H9 (cell line): ENCODE measurements around the gene CFH. TPM values are rescaled to one million over a fixed set of nuclear protein-coding genes. Genes with fewer than 3 reads are reported as not detected.

ENCODE experiments used
- DNase-seq: peaks from one replicate; pipeline ENCODE4 v3.0.0-alpha.2; 2017
- H2AFZ ChIP-seq: one replicate; pipeline ENCODE4 v1.6.1; 2013; ENCODE audit warnings: mild to moderate bottlenecking, low read length, control low read depth, moderate library complexity
- H2AK5ac ChIP-seq: 2 replicates; pipeline ENCODE4 v1.6.1; 2013; ENCODE audit warnings: low read length, control low read depth, mixed read lengths; ENCODE audit not compliant: insufficient read length
- H2BK120ac ChIP-seq: one replicate; pipeline ENCODE4 v1.6.1; 2013; ENCODE audit warnings: low read depth, mild to moderate bottlenecking, low read length, control low read depth, inconsistent platforms; ENCODE audit not compliant: poor library complexity, severe bottlenecking
- H2BK12ac ChIP-seq: 2 replicates; pipeline ENCODE4 v1.6.1; 2013; ENCODE audit warnings: low read length, control low read depth, mixed read lengths, low read depth; ENCODE audit not compliant: insufficient read length
- H2BK15ac ChIP-seq: 2 replicates; pipeline ENCODE4 v1.6.1; 2013; ENCODE audit warnings: low read depth, low read length, control low read depth
- H2BK20ac ChIP-seq: one replicate; pipeline ENCODE4 v1.6.1; 2013; ENCODE audit warnings: low read depth, mild to moderate bottlenecking, low read length, control low read depth, inconsistent platforms; ENCODE audit not compliant: poor library complexity, severe bottlenecking
- H2BK5ac ChIP-seq: 2 replicates; pipeline ENCODE4 v1.6.1; 2013; ENCODE audit warnings: low read length, control low read depth, mixed read lengths; ENCODE audit not compliant: insufficient read length
- H3K14ac ChIP-seq: 2 replicates; pipeline ENCODE4 v1.6.1; 2013; ENCODE audit warnings: low read length, control low read depth; ENCODE audit not compliant: insufficient read depth
- H3K18ac ChIP-seq: 2 replicates; pipeline ENCODE4 v1.6.1; 2013; ENCODE audit warnings: low read depth, mild to moderate bottlenecking, mixed read lengths, low read length, control low read depth; ENCODE audit not compliant: insufficient read length
- H3K23ac ChIP-seq: 2 replicates; pipeline ENCODE4 v1.6.1; 2013; ENCODE audit warnings: low read length, control low read depth, mixed read lengths, low read depth; ENCODE audit not compliant: insufficient read length
- H3K23me2 ChIP-seq: 2 replicates; pipeline ENCODE4 v1.6.1; 2013; ENCODE audit warnings: low read depth, mild to moderate bottlenecking, mixed read lengths, low read length, control low read depth; ENCODE audit not compliant: insufficient read length, poor library complexity, severe bottlenecking
- H3K27ac ChIP-seq: 2 replicates; pipeline ENCODE4 v1.5.1; 2013; ENCODE audit warnings: low read length, control low read depth, mixed read lengths, low read depth; ENCODE audit not compliant: insufficient read length
- H3K27me3 ChIP-seq: 2 replicates; pipeline ENCODE4 v1.6.1; 2013; ENCODE audit warnings: low read length, control low read depth, inconsistent platforms; ENCODE audit not compliant: insufficient read depth
- H3K4ac ChIP-seq: 2 replicates; pipeline ENCODE4 v1.6.1; 2013; ENCODE audit warnings: low read depth, mild to moderate bottlenecking, control low read depth, inconsistent platforms, low read length, moderate library complexity
- H3K4me1 ChIP-seq: 2 replicates; pipeline ENCODE4 v1.6.1; 2013; ENCODE audit warnings: low read length, control low read depth, inconsistent platforms; ENCODE audit not compliant: insufficient read depth
- H3K4me2 ChIP-seq: 2 replicates; pipeline ENCODE4 v1.6.1; 2013; ENCODE audit warnings: low read length, control low read depth, mixed read lengths; ENCODE audit not compliant: insufficient read length, insufficient read depth
- H3K56ac ChIP-seq: 2 replicates; pipeline ENCODE4 v1.6.1; 2013; ENCODE audit warnings: low read depth, mild to moderate bottlenecking, mixed read lengths, low read length, control low read depth; ENCODE audit not compliant: insufficient read length
- H3K79me1 ChIP-seq: 2 replicates; pipeline ENCODE4 v1.6.1; 2013; ENCODE audit warnings: low read depth, mild to moderate bottlenecking, moderate library complexity, low read length, control low read depth, inconsistent platforms; ENCODE audit not compliant: insufficient read depth, poor library complexity, severe bottlenecking
- H3K79me2 ChIP-seq: 2 replicates; pipeline ENCODE4 v1.6.1; 2013; ENCODE audit warnings: low read length, control low read depth, inconsistent platforms; ENCODE audit not compliant: insufficient read depth
- H3K9ac ChIP-seq: 2 replicates; pipeline ENCODE4 v1.6.1; 2013; ENCODE audit warnings: low read length, control low read depth, mixed read lengths; ENCODE audit not compliant: insufficient read length; ENCODE audit errors: extremely low read depth
- H3K9me3 ChIP-seq: one replicate; pipeline ENCODE4 v1.6.1; 2013; ENCODE audit warnings: low read depth, low read length, inconsistent platforms; ENCODE audit not compliant: control insufficient read depth
- H3T11ph ChIP-seq: one replicate; pipeline ENCODE4 v1.6.1; 2013; ENCODE audit warnings: mild to moderate bottlenecking, low read length, control low read depth, inconsistent platforms
- H4K20me1 ChIP-seq: one replicate; pipeline ENCODE4 v1.6.1; 2013; ENCODE audit not compliant: control insufficient read depth, insufficient read length, insufficient read depth
- H4K5ac ChIP-seq: 2 replicates; pipeline ENCODE4 v1.6.1; 2013; ENCODE audit warnings: low read depth, mild to moderate bottlenecking, mixed read lengths, low read length, control low read depth; ENCODE audit not compliant: insufficient read length
- H4K8ac ChIP-seq: replicated peaks from 2 replicates; pipeline ENCODE4 v1.6.1; 2013; ENCODE audit warnings: low read length, control low read depth, mixed read lengths, low read depth; ENCODE audit not compliant: insufficient read length
- H4K91ac ChIP-seq: 2 replicates; pipeline ENCODE4 v1.6.1; 2013; ENCODE audit warnings: low read depth, mild to moderate bottlenecking, moderate library complexity, mixed read lengths, low read length, control low read depth; ENCODE audit not compliant: insufficient read length
- H3K27ac Mint-ChIP-seq, 3 experiments: 2 replicates in 2 of 3; 3 replicates in 1 of 3; pipeline ENCODE4 v1.8.0; 2020 to 2021; ENCODE audit warnings: mixed read lengths in 3 of 3, mild to moderate bottlenecking in 1 of 3, moderate library complexity in 1 of 3
- H3K27me3 Mint-ChIP-seq: 2 replicates; pipeline ENCODE4 v1.8.0; 2021; ENCODE audit warnings: low read depth, mild to moderate bottlenecking, moderate library complexity, mixed read lengths
- H3K36me3 Mint-ChIP-seq, 3 experiments: 2 replicates in 2 of 3; 3 replicates in 1 of 3; pipeline ENCODE4 v1.8.0; 2020 to 2021; ENCODE audit warnings: low read depth in 3 of 3, mixed read lengths in 3 of 3; ENCODE audit not compliant: insufficient read depth in 1 of 3
- H3K4me1 Mint-ChIP-seq, 2 experiments: 2 replicates each; pipeline ENCODE4 v1.8.0; 2020; ENCODE audit warnings: mixed read lengths in 2 of 2
- H3K4me3 Mint-ChIP-seq, 2 experiments: 2 replicates in 1 of 2; 3 replicates in 1 of 2; pipeline ENCODE4 v1.8.0; 2020 to 2021; ENCODE audit warnings: mild to moderate bottlenecking in 2 of 2, mixed read lengths in 2 of 2, moderate library complexity in 1 of 2
- H3K9me3 Mint-ChIP-seq, 2 experiments: 2 replicates in 1 of 2; 3 replicates in 1 of 2; pipeline ENCODE4 v1.8.0; 2020; ENCODE audit warnings: mild to moderate bottlenecking in 2 of 2, mixed read lengths in 2 of 2, moderate library complexity in 1 of 2
- CTCF ChIP-seq: fragments of 200-600 bp; sonication (generic); conservative IDR thresholded peaks from 3 replicates; pipeline ENCODE4 v1.8.0; 2021; ENCODE audit warnings: antibody characterized with exemption, mild to moderate bottlenecking
- WGBS: extraction: QIAGEN DNeasy Blood & Tissue Kit; methylation state at CpG from one replicate; pipeline ENCODE4 v1.1.7; 2013; ENCODE audit warnings: missing lambda C conversion rate, low lambda C conversion rate, mixed read lengths; ENCODE audit not compliant: insufficient read length; ENCODE audit errors: extremely low coverage; 5-methylcytosine and 5-hydroxymethylcytosine counted together
- total RNA-seq: library from RNA; stranded (reverse); gene quantifications from 2 replicates; pipeline ENCODE4 v1.2.1, GENCODE V29; 2021

CFH gene
- total RNA-seq, 1 experiment from 2014 or later: not detected

GRCh38 chr1:196669051-196669450 is 17.2 kb downstream of the CFH start:
- Histone ChIP-seq H3K56ac (no peak overlapping the region), H2BK20ac (no peak overlapping the region), H3T11ph (no peak overlapping the region), H3K14ac (no peak overlapping the region), H3K79me2 (no peaks in the 10 kb centered on the region), H3K79me1 (no peaks in the 10 kb centered on the region), H4K5ac (no peak overlapping the region), H3K4ac (no peak overlapping the region), H2AK5ac (no peak overlapping the region), H3K4me1 (no peaks in the 10 kb centered on the region), H3K18ac (no peak overlapping the region), H2BK12ac (no peak overlapping the region), H4K91ac (no peak overlapping the region), H3K23ac (no peak overlapping the region), H3K9ac (no peak overlapping the region), H4K8ac (no peak overlapping the region), H4K20me1 (no peaks in the 10 kb centered on the region), H3K9me3 (no peaks in the 10 kb centered on the region), H2BK15ac (no peak overlapping the region), H3K27me3 (no peaks in the 10 kb centered on the region), H3K4me2 (no peak overlapping the region), H2AFZ (no peak overlapping the region), H2BK120ac (no peak overlapping the region), H3K27ac (no peak overlapping the region), H2BK5ac (no peak overlapping the region), H3K23me2 (no peaks in the 10 kb centered on the region)
- Mint-ChIP-seq H3K27me3 (no peaks in the 10 kb centered on the region), H3K36me3 (peaks cover 0 to 9% (median 2%) of the 10 kb centered on the region in 3 experiments; a peak in 3 of 7 replicates), H3K4me1 (no peaks in the 10 kb centered on the region), H3K4me3 (no peak overlapping the region), H3K9me3 (peaks cover 12 to 13% of the 10 kb centered on the region in 2 experiments), H3K27ac (no peak overlapping the region)
- DNase-seq: no peak
- WGBS: no CpG with 5 or more reads among the region's 2 CpGs
- TF ChIP-seq CTCF: no peak
